MM.1S (cell line): Measurements from ENCODE around the gene MRPL41.

ENCODE experiments used
- DNase-seq: peaks from one replicate; pipeline ENCODE4 v3.0.0-alpha.2; 2015
- H2AFZ ChIP-seq: fragments of 300-600 bp; sonication (generic); 2 replicates; pipeline ENCODE4 v1.6.0; 2016; ENCODE audit warnings: antibody characterized with exemption, low read length
- H3F3A ChIP-seq: fragments of 300-600 bp; sonication (generic); 2 replicates; pipeline ENCODE4 v1.6.1; 2016; ENCODE audit warnings: mild to moderate bottlenecking, antibody characterized with exemption, low read length, moderate library complexity, mixed read lengths; ENCODE audit not compliant: insufficient read depth
- H3K27ac ChIP-seq: fragments of 300-600 bp; sonication (generic); 2 replicates; pipeline ENCODE4 v1.5.1; 2016; ENCODE audit warnings: mild to moderate bottlenecking, low read length
- H3K27me3 ChIP-seq: fragments of 300-600 bp; sonication (generic); replicated peaks from 2 replicates; pipeline ENCODE4 v1.6.0; 2016; ENCODE audit warnings: low read length; ENCODE audit not compliant: insufficient read depth
- H3K36me3 ChIP-seq: fragments of 300-600 bp; sonication (generic); replicated peaks from 2 replicates; pipeline ENCODE4 v1.6.1; 2016; ENCODE audit warnings: mild to moderate bottlenecking, low read length, mixed read lengths; ENCODE audit not compliant: insufficient read depth
- H3K4me1 ChIP-seq: fragments of 300-600 bp; sonication (generic); 2 replicates; pipeline ENCODE4 v1.6.1; 2016; ENCODE audit warnings: low read length, mixed read lengths
- H3K4me2 ChIP-seq: fragments of 300-600 bp; sonication (generic); 2 replicates; pipeline ENCODE4 v1.6.0; 2016; ENCODE audit warnings: low read depth, low read length
- H3K4me3 ChIP-seq: fragments of 300-600 bp; sonication (generic); 2 replicates; pipeline ENCODE4 v1.5.1; 2016; ENCODE audit warnings: low read length, mixed read lengths
- H3K79me2 ChIP-seq: fragments of 300-600 bp; sonication (generic); 2 replicates; pipeline ENCODE4 v1.6.1; 2016; ENCODE audit warnings: mixed run types, low read length, mixed read lengths
- H3K9ac ChIP-seq: fragments of 300-600 bp; sonication (generic); 2 replicates; pipeline ENCODE4 v1.6.1; 2016; ENCODE audit warnings: low read length, mixed read lengths
- H3K9me2 ChIP-seq: fragments of 300-600 bp; sonication (generic); replicated peaks from 2 replicates; pipeline ENCODE4 v1.6.1; 2016; ENCODE audit warnings: mild to moderate bottlenecking, low read length, mixed read lengths; ENCODE audit not compliant: insufficient read depth
- H3K9me3 ChIP-seq: fragments of 300-600 bp; sonication (generic); replicated peaks from 2 replicates; pipeline ENCODE4 v1.6.1; 2016; ENCODE audit warnings: mild to moderate bottlenecking, low read length, mixed read lengths; ENCODE audit not compliant: insufficient read depth
- H4K20me1 ChIP-seq: fragments of 300-600 bp; sonication (generic); 2 replicates; pipeline ENCODE4 v1.6.1; 2016; ENCODE audit warnings: mild to moderate bottlenecking, low read length, moderate library complexity, mixed read lengths; ENCODE audit not compliant: insufficient read depth
- EZH2 ChIP-seq: fragments of 300-600 bp; sonication (generic); optimal IDR thresholded peaks from 2 replicates; pipeline ENCODE3; 2017; ENCODE audit warnings: low read depth, mild to moderate bottlenecking, antibody characterized with exemption, low read length, mixed read lengths
- EZH2phosphoT487 ChIP-seq: fragments of 300-600 bp; sonication (generic); IDR thresholded peaks from 2 replicates; pipeline ENCODE4 v1.6.1; 2018; ENCODE audit warnings: antibody characterized with exemption, low read length
- TF ChIP-seq, protein P1 (sequence below): fragments of 300-600 bp; sonication (generic); IDR thresholded peaks from 2 replicates; pipeline ENCODE4 v1.5.1; 2016; ENCODE audit warnings: antibody characterized with exemption, low read length, mixed read lengths

MRPL41 gene

GRCh38 chr9:137540536-137540935 is 11.1 kb upstream of the MRPL41 start:
- H3K4me3 ChIP-seq, result no peak overlapping the region
- no peaks in the 10 kb centered on the region for H3K4me1 ChIP-seq
- no peaks in the 10 kb centered on the region for H4K20me1 ChIP-seq
- H3K36me3 ChIP-seq, result no peaks in the 10 kb centered on the region
- H3K4me2 ChIP-seq, result no peak overlapping the region
- TF ChIP-seq, protein P1, sequence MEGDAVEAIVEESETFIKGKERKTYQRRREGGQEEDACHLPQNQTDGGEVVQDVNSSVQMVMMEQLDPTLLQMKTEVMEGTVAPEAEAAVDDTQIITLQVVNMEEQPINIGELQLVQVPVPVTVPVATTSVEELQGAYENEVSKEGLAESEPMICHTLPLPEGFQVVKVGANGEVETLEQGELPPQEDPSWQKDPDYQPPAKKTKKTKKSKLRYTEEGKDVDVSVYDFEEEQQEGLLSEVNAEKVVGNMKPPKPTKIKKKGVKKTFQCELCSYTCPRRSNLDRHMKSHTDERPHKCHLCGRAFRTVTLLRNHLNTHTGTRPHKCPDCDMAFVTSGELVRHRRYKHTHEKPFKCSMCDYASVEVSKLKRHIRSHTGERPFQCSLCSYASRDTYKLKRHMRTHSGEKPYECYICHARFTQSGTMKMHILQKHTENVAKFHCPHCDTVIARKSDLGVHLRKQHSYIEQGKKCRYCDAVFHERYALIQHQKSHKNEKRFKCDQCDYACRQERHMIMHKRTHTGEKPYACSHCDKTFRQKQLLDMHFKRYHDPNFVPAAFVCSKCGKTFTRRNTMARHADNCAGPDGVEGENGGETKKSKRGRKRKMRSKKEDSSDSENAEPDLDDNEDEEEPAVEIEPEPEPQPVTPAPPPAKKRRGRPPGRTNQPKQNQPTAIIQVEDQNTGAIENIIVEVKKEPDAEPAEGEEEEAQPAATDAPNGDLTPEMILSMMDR, result no peak
- no peak for TF ChIP-seq EZH2
- TF ChIP-seq EZH2phosphoT487, result no peak
- no peak overlapping the region for H3K27ac ChIP-seq
- no peaks in the 10 kb centered on the region for H3K79me2 ChIP-seq
- no peak overlapping the region for H2AFZ ChIP-seq
- H3K9me3 ChIP-seq, result no peaks in the 10 kb centered on the region
- no peak for DNase-seq
- no peaks in the 10 kb centered on the region for H3K9me2 ChIP-seq
- H3F3A ChIP-seq, result no peaks in the 10 kb centered on the region
- no peak overlapping the region for H3K9ac ChIP-seq
- H3K27me3 ChIP-seq, result peaks cover 31% of the 10 kb centered on the region

GRCh38 chr9:137542486-137542885 is 9.2 kb upstream of the MRPL41 start:
- Histone ChIP-seq H3K9me3 (no peaks in the 10 kb centered on the region), H3K27me3 (peaks cover 31% of the 10 kb centered on the region), H3K79me2 (no peaks in the 10 kb centered on the region), H3K36me3 (no peaks in the 10 kb centered on the region), H3K9ac (no peak overlapping the region), H3K4me2 (no peak overlapping the region), H3K9me2 (no peaks in the 10 kb centered on the region), H3F3A (no peaks in the 10 kb centered on the region), H3K27ac (no peak overlapping the region), H4K20me1 (no peaks in the 10 kb centered on the region), H3K4me3 (no peak overlapping the region), H2AFZ (no peak overlapping the region), H3K4me1 (no peaks in the 10 kb centered on the region)
- TF ChIP-seq EZH2 (no peak), EZH2phosphoT487 (no peak)
- TF ChIP-seq, protein P1, result no peak
- no peak for DNase-seq

DNA sequence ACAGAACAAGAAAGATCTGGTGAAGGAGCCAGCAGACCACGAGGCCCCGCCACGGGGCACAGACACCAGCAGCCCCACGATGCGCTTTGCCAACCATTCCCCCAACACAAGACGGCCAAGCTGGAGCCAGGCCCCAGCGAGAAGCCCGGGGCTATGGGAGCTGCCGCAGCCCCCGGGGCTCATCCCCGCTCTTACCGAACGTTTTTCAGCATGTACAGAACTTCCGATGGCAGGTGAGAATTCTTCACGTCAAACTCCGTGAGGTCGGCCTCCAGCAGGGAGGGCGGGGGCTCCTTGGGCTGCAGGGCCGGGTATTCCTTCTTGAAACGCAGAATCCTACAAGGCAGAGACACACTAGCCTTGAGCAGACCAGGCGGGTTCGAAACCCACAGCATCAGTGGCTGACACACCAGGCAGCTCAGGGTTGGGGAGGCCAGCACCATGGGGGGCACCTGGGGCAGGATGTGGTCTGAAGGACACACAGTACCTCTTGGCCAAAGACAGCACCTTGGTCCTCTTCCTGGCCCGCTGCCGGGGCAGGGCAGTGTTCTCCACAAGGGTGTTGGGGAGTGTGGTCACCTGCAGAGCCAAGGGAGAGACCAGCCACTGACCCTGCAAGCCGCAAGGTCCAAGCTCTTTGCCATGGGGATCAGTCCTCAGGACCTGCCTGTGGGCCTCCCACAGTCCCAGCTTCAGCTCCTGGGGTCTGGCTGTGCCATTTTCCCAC is 8.3 kb upstream of the MRPL41 start:
- Histone ChIP-seq H3K27me3 (peaks cover 31% of the 10 kb centered on the region), H2AFZ (no peak overlapping the region), H3K27ac (no peak overlapping the region), H3K4me2 (no peak overlapping the region), H4K20me1 (no peaks in the 10 kb centered on the region), H3K4me3 (no peak overlapping the region), H3K9ac (no peak overlapping the region), H3K4me1 (no peaks in the 10 kb centered on the region), H3K36me3 (no peaks in the 10 kb centered on the region), H3K9me3 (no peaks in the 10 kb centered on the region), H3K79me2 (no peaks in the 10 kb centered on the region), H3K9me2 (no peaks in the 10 kb centered on the region), H3F3A (no peaks in the 10 kb centered on the region)
- no peak for TF ChIP-seq EZH2
- no peak for DNase-seq

DNA sequence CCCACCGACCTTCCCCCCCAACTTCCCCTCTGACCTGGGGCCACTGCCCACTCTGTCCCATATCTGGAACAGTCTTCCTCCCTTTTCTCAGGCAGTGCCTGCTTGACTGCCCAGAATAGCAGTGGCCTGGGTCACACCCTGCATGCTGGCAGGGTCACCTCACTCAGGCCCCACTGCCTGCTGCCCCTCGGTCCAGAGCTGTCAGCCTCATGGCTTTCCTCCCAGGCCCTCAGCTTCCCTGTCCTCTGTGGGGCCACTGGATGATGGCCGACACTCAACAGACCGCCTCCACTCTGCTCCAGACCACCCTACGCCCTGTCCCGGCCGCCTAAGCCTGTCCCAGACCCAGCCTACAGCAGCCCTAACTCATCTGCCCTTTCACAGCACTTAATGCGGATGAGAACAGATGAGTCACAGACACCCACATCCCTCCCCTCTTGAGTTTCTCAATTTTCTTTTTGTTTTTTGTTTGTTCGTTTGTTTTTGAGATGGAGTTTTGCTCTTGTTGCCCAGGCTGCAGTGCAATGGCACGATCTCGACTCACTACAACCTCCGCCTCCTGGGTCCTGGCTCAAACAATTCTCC is 7.4 kb upstream of the MRPL41 start:
- no peak for TF ChIP-seq EZH2
- TF ChIP-seq, protein P1, result no peak
- no peak for TF ChIP-seq EZH2phosphoT487

More for the DNA sequence above, 7.4 kb upstream of the MRPL41 start:
- Histone ChIP-seq H3K27ac (no peak overlapping the region), H3F3A (no peaks in the 10 kb centered on the region), H2AFZ (no peak overlapping the region), H3K9ac (no peak overlapping the region), H3K79me2 (no peaks in the 10 kb centered on the region), H3K36me3 (no peaks in the 10 kb centered on the region), H3K9me2 (no peaks in the 10 kb centered on the region), H3K9me3 (no peaks in the 10 kb centered on the region), H3K4me1 (no peaks in the 10 kb centered on the region), H4K20me1 (no peaks in the 10 kb centered on the region), H3K4me2 (no peak overlapping the region), H3K27me3 (peaks cover 31% of the 10 kb centered on the region), H3K4me3 (no peak overlapping the region)
- DNase-seq, result no peak
